ENCODE measurements around the gene GKN2. TPM values are rescaled to one million over a fixed set of nuclear protein-coding genes. Genes with fewer than 3 reads are reported as not detected.

Gene GKN2
- total and polyA plus RNA-seq, 9 of the 15 experiments (the other 6 are each of a cell fraction or from before 2014, with no cell fraction given), result not detected

GRCh38 chr2:68908392-68908970 lies 44.2 kb downstream of the GKN2 start (continued):
- TF ChIP-seq SAP30 (IDR thresholded peaks at IDR 0.05; ENCODE audit: borderline replicate concordance, insufficient read depth, low read depth, low read length, poor library complexity, severe bottlenecking), result no peak
- TF ChIP-seq ZFX (CRISPR knock-in tag; IDR thresholded peaks at IDR 0.05), result no peak
- no peak for TF ChIP-seq SREBF2 (CRISPR knock-in tag; IDR thresholded peaks at IDR 0.05)
- TF ChIP-seq RBM17 (IDR thresholded peaks at IDR 0.05; ENCODE audit: borderline replicate concordance, low read depth, low read length), result no peak
- TF ChIP-seq YY1 (IDR thresholded peaks at IDR 0.05; ENCODE audit: borderline replicate concordance in 1 of 3, control insufficient read depth in 1 of 3, extremely low read depth in 1 of 3, insufficient read depth in 3 of 3, insufficient read length in 1 of 3, insufficient replicate concordance in 2 of 3, low read depth in 1 of 3, low read length in 2 of 3), result no peak
- TF ChIP-seq ZNF197 (CRISPR knock-in tag; IDR thresholded peaks at IDR 0.05; ENCODE audit: low read depth), result peak; percentile 27; the same call in 1 of the 2 replicates
- no peak; a peak in 1 of 3 replicates for TF ChIP-seq CBX3 (IDR thresholded peaks at IDR 0.05; ENCODE audit: borderline replicate concordance in 1 of 2, low read length in 2 of 2)
- peak; percentile 14; the same call in 1 of the 2 replicates for TF ChIP-seq RAD51 (IDR thresholded peaks at IDR 0.05; ENCODE audit: borderline replicate concordance, low read depth)
- TF ChIP-seq MBD2 (IDR thresholded peaks at IDR 0.05; ENCODE audit: borderline replicate concordance, low read depth), result no peak
- no peak for TF ChIP-seq ZFP91 (CRISPR knock-in tag; IDR thresholded peaks at IDR 0.05)
- TF ChIP-seq, protein P1, sequence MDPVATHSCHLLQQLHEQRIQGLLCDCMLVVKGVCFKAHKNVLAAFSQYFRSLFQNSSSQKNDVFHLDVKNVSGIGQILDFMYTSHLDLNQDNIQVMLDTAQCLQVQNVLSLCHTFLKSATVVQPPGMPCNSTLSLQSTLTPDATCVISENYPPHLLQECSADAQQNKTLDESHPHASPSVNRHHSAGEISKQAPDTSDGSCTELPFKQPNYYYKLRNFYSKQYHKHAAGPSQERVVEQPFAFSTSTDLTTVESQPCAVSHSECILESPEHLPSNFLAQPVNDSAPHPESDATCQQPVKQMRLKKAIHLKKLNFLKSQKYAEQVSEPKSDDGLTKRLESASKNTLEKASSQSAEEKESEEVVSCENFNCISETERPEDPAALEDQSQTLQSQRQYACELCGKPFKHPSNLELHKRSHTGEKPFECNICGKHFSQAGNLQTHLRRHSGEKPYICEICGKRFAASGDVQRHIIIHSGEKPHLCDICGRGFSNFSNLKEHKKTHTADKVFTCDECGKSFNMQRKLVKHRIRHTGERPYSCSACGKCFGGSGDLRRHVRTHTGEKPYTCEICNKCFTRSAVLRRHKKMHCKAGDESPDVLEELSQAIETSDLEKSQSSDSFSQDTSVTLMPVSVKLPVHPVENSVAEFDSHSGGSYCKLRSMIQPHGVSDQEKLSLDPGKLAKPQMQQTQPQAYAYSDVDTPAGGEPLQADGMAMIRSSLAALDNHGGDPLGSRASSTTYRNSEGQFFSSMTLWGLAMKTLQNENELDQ (CRISPR knock-in tag; IDR thresholded peaks at IDR 0.05; ENCODE audit: borderline replicate concordance), result no peak
- no peak for TF ChIP-seq WHSC1 (IDR thresholded peaks at IDR 0.05; ENCODE audit: low read length)
- TF ChIP-seq NFXL1 (CRISPR knock-in tag; IDR thresholded peaks at IDR 0.05), result no peak
- TF ChIP-seq CEBPG (CRISPR knock-in tag; IDR thresholded peaks at IDR 0.05), result no peak
- no peak for TF ChIP-seq CEBPG (tag; conservative IDR thresholded peaks at IDR 0.05 in 1 of 2, IDR thresholded peaks at IDR 0.05 in 1 of 2)
- TF ChIP-seq PRPF4 (IDR thresholded peaks at IDR 0.05; ENCODE audit: insufficient read depth, low read depth, low read length, poor library complexity, severe bottlenecking), result no peak
- TF ChIP-seq ZNF589 (CRISPR knock-in tag; IDR thresholded peaks at IDR 0.05; ENCODE audit: low read depth), result peak; percentile 96
- TF ChIP-seq ZNF263 (CRISPR knock-in tag; IDR thresholded peaks at IDR 0.05; ENCODE audit: borderline replicate concordance), result no peak
- TF ChIP-seq, protein P2, sequence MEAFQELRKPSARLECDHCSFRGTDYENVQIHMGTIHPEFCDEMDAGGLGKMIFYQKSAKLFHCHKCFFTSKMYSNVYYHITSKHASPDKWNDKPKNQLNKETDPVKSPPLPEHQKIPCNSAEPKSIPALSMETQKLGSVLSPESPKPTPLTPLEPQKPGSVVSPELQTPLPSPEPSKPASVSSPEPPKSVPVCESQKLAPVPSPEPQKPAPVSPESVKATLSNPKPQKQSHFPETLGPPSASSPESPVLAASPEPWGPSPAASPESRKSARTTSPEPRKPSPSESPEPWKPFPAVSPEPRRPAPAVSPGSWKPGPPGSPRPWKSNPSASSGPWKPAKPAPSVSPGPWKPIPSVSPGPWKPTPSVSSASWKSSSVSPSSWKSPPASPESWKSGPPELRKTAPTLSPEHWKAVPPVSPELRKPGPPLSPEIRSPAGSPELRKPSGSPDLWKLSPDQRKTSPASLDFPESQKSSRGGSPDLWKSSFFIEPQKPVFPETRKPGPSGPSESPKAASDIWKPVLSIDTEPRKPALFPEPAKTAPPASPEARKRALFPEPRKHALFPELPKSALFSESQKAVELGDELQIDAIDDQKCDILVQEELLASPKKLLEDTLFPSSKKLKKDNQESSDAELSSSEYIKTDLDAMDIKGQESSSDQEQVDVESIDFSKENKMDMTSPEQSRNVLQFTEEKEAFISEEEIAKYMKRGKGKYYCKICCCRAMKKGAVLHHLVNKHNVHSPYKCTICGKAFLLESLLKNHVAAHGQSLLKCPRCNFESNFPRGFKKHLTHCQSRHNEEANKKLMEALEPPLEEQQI (IDR thresholded peaks at IDR 0.05), result no peak

Measured in K562 (cell line).